ENCODE data around the gene SKA2.
"Not testable (repeated sequence)": the region's sequence is repeated elsewhere in the genome, so short reads cannot be mapped to it uniquely, and the experiment has no call there.

SKA2 gene

GRCh38 chr17:59154721-59155438, at the start of gene SKA2:
TSS of gene SKA2 (minus strand) at chr17:59155186. CDS start at chr17:59155163, 23 bp downstream.
- Histone ChIP-seq H3K9me3 (ENCODE audit: control insufficient read depth in 1 of 2, low read length in 2 of 2) (no peaks in the 10 kb centered on the region), H3K27ac (ENCODE audit: low read depth, low read length) (peak within 1 kb of the TSS; percentile 46), H3K36me3 (ENCODE audit: control insufficient read depth in 1 of 2, insufficient read depth in 2 of 2, low read length in 2 of 2) (no peaks in the 10 kb centered on the region), H3K4me3 (ENCODE audit: low read depth in 1 of 2, low read length in 2 of 2) (peak within 1 kb of the TSS; percentile 86 to 99), H3K27me3 (ENCODE audit: control insufficient read depth in 1 of 2, insufficient read depth in 2 of 2, low read length in 2 of 2) (no peaks in the 10 kb centered on the region), H3K9ac (ENCODE audit: low read depth in 1 of 2, low read length in 2 of 2) (peak within 1 kb of the TSS; percentile 65 to 73), H3K4me1 (ENCODE audit: control insufficient read depth in 1 of 2, insufficient read depth in 2 of 2, low read length in 2 of 2) (peaks cover 12 to 23% of the 10 kb centered on the region in 2 donors)

DNA sequence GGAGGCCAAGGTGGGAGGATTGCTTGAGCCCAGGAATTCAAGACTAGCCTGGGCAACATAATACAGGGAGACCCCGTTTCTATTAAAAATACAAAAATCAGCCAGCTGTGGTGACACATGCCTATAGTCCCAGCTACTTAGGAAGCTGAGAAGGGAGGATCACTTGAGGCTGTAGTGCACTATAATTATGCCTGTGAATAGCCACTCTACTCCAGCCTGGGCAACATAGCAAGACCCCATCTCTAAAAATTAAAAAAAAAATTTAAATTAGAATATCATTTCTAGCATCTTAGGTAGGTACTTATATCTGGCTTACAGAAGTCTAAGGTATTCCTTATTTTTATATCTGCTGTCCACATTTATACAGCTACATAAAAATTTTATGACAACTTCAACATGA, 47.3 kb upstream of the SKA2 start:
- Histone ChIP-seq H3K4me1 (ENCODE audit: control insufficient read depth in 1 of 2, insufficient read depth in 2 of 2, low read length in 2 of 2) (no peaks in the 10 kb centered on the region), H3K9ac (ENCODE audit: low read depth in 1 of 2, low read length in 2 of 2) (no peak overlapping the region), H3K9me3 (ENCODE audit: control insufficient read depth in 1 of 2, low read length in 2 of 2) (no peaks in the 10 kb centered on the region), H3K27me3 (ENCODE audit: control insufficient read depth in 1 of 2, insufficient read depth in 2 of 2, low read length in 2 of 2) (no peaks in the 10 kb centered on the region), H3K27ac (ENCODE audit: low read depth, low read length) (no peak overlapping the region), H3K36me3 (ENCODE audit: control insufficient read depth in 1 of 2, insufficient read depth in 2 of 2, low read length in 2 of 2) (peaks cover 3 to 4% of the 10 kb centered on the region in 2 donors), H3K4me3 (ENCODE audit: low read depth in 1 of 2, low read length in 2 of 2) (no peak overlapping the region)

GRCh38 chr17:59199398-59199797, 44.4 kb upstream of the SKA2 start:
- no peak overlapping the region for H3K4me3 ChIP-seq (ENCODE audit: low read depth in 1 of 2, low read length in 2 of 2)
- H3K9me3 ChIP-seq (ENCODE audit: control insufficient read depth in 1 of 2, low read length in 2 of 2), result no peaks in the 10 kb centered on the region
- H3K27ac ChIP-seq (ENCODE audit: low read depth, low read length), result no peak overlapping the region
- no peaks in the 10 kb centered on the region for H3K4me1 ChIP-seq (ENCODE audit: control insufficient read depth in 1 of 2, insufficient read depth in 2 of 2, low read length in 2 of 2)
- H3K27me3 ChIP-seq (ENCODE audit: control insufficient read depth in 1 of 2, insufficient read depth in 2 of 2, low read length in 2 of 2), result no peaks in the 10 kb centered on the region
- no peak overlapping the region for H3K9ac ChIP-seq (ENCODE audit: low read depth in 1 of 2, low read length in 2 of 2)
- peaks cover 3 to 7% of the 10 kb centered on the region in 2 donors for H3K36me3 ChIP-seq (ENCODE audit: control insufficient read depth in 1 of 2, insufficient read depth in 2 of 2, low read length in 2 of 2)

- Histone ChIP-seq H3K27ac (ENCODE audit: low read depth, low read length) (no peak overlapping the region), H3K9ac (ENCODE audit: low read depth in 1 of 2, low read length in 2 of 2) (no peak overlapping the region), H3K36me3 (ENCODE audit: control insufficient read depth in 1 of 2, insufficient read depth in 2 of 2, low read length in 2 of 2) (peaks cover 0 to 13% of the 10 kb centered on the region in 2 donors), H3K9me3 (ENCODE audit: control insufficient read depth in 1 of 2, low read length in 2 of 2) (no peaks in the 10 kb centered on the region), H3K4me1 (ENCODE audit: control insufficient read depth in 1 of 2, insufficient read depth in 2 of 2, low read length in 2 of 2) (no peaks in the 10 kb centered on the region), H3K4me3 (ENCODE audit: low read depth in 1 of 2, low read length in 2 of 2) (no peak overlapping the region), H3K27me3 (ENCODE audit: control insufficient read depth in 1 of 2, insufficient read depth in 2 of 2, low read length in 2 of 2) (no peaks in the 10 kb centered on the region)
Observed at GRCh38 chr17:59193336-59193862, 38.4 kb upstream of the SKA2 start.

- H3K9me3 ChIP-seq (ENCODE audit: control insufficient read depth in 1 of 2, low read length in 2 of 2), result no peaks in the 10 kb centered on the region
Observed at GRCh38 chr17:59190806-59191205, 35.8 kb upstream of the SKA2 start.

DNA sequence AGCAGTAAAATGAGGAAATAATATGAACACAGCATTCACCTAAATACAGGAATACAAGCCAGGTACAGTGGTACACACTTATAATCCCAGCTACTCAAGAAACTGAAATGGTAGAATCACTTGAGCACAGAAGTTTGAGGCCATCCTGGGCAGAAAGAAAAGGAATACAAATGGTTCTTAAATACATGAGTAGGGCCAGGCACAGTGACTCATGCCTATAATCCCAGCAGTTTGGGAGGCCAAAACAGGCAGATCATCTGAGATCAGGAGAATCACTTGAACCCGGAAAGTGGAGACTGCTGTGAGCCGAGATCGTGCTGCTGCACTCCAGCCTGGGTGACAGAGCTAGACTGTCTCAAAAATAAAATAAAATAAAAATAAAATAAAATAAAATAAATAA, 31.9 kb upstream of the SKA2 start:
- Histone ChIP-seq H3K27ac (ENCODE audit: low read depth, low read length) (no peak overlapping the region), H3K27me3 (ENCODE audit: control insufficient read depth in 1 of 2, insufficient read depth in 2 of 2, low read length in 2 of 2) (no peaks in the 10 kb centered on the region), H3K9me3 (ENCODE audit: control insufficient read depth in 1 of 2, low read length in 2 of 2) (no peaks in the 10 kb centered on the region), H3K4me1 (ENCODE audit: control insufficient read depth in 1 of 2, insufficient read depth in 2 of 2, low read length in 2 of 2) (no peaks in the 10 kb centered on the region), H3K4me3 (ENCODE audit: low read depth in 1 of 2, low read length in 2 of 2) (no peak overlapping the region), H3K9ac (ENCODE audit: low read depth in 1 of 2, low read length in 2 of 2) (no peak overlapping the region), H3K36me3 (ENCODE audit: control insufficient read depth in 1 of 2, insufficient read depth in 2 of 2, low read length in 2 of 2) (no peaks in the 10 kb centered on the region)

More at GRCh38 chr17:59190806-59191205, 35.8 kb upstream of the SKA2 start:
- Histone ChIP-seq H3K27me3 (ENCODE audit: control insufficient read depth in 1 of 2, insufficient read depth in 2 of 2, low read length in 2 of 2) (no peaks in the 10 kb centered on the region), H3K9ac (ENCODE audit: low read depth in 1 of 2, low read length in 2 of 2) (no peak overlapping the region), H3K36me3 (ENCODE audit: control insufficient read depth in 1 of 2, insufficient read depth in 2 of 2, low read length in 2 of 2) (peaks cover 0 to 6% of the 10 kb centered on the region in 2 donors), H3K27ac (ENCODE audit: low read depth, low read length) (no peak overlapping the region), H3K4me1 (ENCODE audit: control insufficient read depth in 1 of 2, insufficient read depth in 2 of 2, low read length in 2 of 2) (no peaks in the 10 kb centered on the region), H3K4me3 (ENCODE audit: low read depth in 1 of 2, low read length in 2 of 2) (no peak overlapping the region)

- Histone ChIP-seq H3K4me3 (ENCODE audit: low read depth in 1 of 2, low read length in 2 of 2) (no peak overlapping the region), H3K4me1 (ENCODE audit: control insufficient read depth in 1 of 2, insufficient read depth in 2 of 2, low read length in 2 of 2) (no peaks in the 10 kb centered on the region)
Observed at GRCh38 chr17:59185997-59186396, 31.0 kb upstream of the SKA2 start.

DNA sequence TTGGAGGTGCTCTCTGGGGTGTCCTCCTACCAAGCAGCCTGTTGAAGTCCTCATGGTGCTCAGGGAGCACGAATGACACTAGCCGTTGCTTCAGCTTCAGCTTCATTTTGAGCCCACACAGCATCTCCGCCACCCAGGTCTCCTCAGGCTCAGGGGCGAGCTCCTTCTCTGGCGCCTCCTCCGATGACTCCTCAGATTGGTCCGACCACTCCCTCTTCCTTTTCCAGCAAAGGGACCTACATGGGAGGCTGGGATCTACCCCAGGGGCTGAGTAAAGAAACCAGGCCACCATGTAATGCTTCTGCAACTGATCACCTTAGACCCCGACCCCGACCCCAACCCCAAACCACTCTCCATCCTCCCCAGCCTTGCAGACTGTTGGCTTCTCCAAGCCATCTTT, 26.5 kb upstream of the SKA2 start:
- Histone ChIP-seq H3K9me3 (ENCODE audit: control insufficient read depth in 1 of 2, low read length in 2 of 2) (no peaks in the 10 kb centered on the region), H3K27me3 (ENCODE audit: control insufficient read depth in 1 of 2, insufficient read depth in 2 of 2, low read length in 2 of 2) (no peaks in the 10 kb centered on the region), H3K27ac (ENCODE audit: low read depth, low read length) (no peak overlapping the region), H3K9ac (ENCODE audit: low read depth in 1 of 2, low read length in 2 of 2) (no peak overlapping the region), H3K4me1 (ENCODE audit: control insufficient read depth in 1 of 2, insufficient read depth in 2 of 2, low read length in 2 of 2) (no peaks in the 10 kb centered on the region), H3K36me3 (ENCODE audit: control insufficient read depth in 1 of 2, insufficient read depth in 2 of 2, low read length in 2 of 2) (no peaks in the 10 kb centered on the region), H3K4me3 (ENCODE audit: low read depth in 1 of 2, low read length in 2 of 2) (no peak overlapping the region)

More at GRCh38 chr17:59185997-59186396, 31.0 kb upstream of the SKA2 start:
- Histone ChIP-seq H3K9ac (ENCODE audit: low read depth in 1 of 2, low read length in 2 of 2) (no peak overlapping the region), H3K27me3 (ENCODE audit: control insufficient read depth in 1 of 2, insufficient read depth in 2 of 2, low read length in 2 of 2) (no peaks in the 10 kb centered on the region), H3K9me3 (ENCODE audit: control insufficient read depth in 1 of 2, low read length in 2 of 2) (no peaks in the 10 kb centered on the region), H3K27ac (ENCODE audit: low read depth, low read length) (no peak overlapping the region), H3K36me3 (ENCODE audit: control insufficient read depth in 1 of 2, insufficient read depth in 2 of 2, low read length in 2 of 2) (no peaks in the 10 kb centered on the region)

- Histone ChIP-seq H3K27me3 (ENCODE audit: control insufficient read depth in 1 of 2, insufficient read depth in 2 of 2, low read length in 2 of 2) (no peaks in the 10 kb centered on the region), H3K4me1 (ENCODE audit: control insufficient read depth in 1 of 2, insufficient read depth in 2 of 2, low read length in 2 of 2) (no peaks in the 10 kb centered on the region), H3K9me3 (ENCODE audit: control insufficient read depth in 1 of 2, low read length in 2 of 2) (no peaks in the 10 kb centered on the region), H3K4me3 (ENCODE audit: low read depth in 1 of 2, low read length in 2 of 2) (no peak overlapping the region), H3K36me3 (ENCODE audit: control insufficient read depth in 1 of 2, insufficient read depth in 2 of 2, low read length in 2 of 2) (no peaks in the 10 kb centered on the region), H3K27ac (ENCODE audit: low read depth, low read length) (no peak overlapping the region), H3K9ac (ENCODE audit: low read depth in 1 of 2, low read length in 2 of 2) (no peak overlapping the region)
Observed at GRCh38 chr17:59180626-59181025, 25.6 kb upstream of the SKA2 start.

DNA sequence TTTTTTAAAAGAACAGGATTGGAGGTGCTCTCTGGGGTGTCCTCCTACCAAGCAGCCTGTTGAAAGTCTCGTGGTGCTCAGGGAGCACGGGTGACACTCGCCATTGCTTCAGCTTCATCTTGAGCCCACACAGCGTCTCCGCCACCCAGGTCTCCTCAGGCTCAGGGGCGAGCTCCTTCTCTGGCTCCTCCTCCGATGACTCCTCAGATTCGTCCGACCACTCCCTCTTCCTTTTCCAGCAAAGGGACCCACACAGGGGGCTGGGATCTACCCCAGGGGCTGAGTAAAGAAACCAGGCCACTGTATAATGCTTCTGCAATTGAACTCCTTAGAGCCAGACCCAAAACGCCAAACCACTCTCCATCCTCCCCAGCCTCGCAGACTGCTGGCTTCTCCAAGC, 24.6 kb upstream of the SKA2 start:
- H3K27me3 ChIP-seq (ENCODE audit: control insufficient read depth in 1 of 2, insufficient read depth in 2 of 2, low read length in 2 of 2); H3K4me3 ChIP-seq (ENCODE audit: low read depth in 1 of 2, low read length in 2 of 2); H3K9ac ChIP-seq (ENCODE audit: low read depth in 1 of 2, low read length in 2 of 2); H3K27ac ChIP-seq (ENCODE audit: low read depth, low read length); H3K9me3 ChIP-seq (ENCODE audit: control insufficient read depth in 1 of 2, low read length in 2 of 2); H3K36me3 ChIP-seq (ENCODE audit: control insufficient read depth in 1 of 2, insufficient read depth in 2 of 2, low read length in 2 of 2); H3K4me1 ChIP-seq (ENCODE audit: control insufficient read depth in 1 of 2, insufficient read depth in 2 of 2, low read length in 2 of 2): not testable (repeated sequence)
